ENCODE data around the gene NUP93.

Gene NUP93

DNA sequence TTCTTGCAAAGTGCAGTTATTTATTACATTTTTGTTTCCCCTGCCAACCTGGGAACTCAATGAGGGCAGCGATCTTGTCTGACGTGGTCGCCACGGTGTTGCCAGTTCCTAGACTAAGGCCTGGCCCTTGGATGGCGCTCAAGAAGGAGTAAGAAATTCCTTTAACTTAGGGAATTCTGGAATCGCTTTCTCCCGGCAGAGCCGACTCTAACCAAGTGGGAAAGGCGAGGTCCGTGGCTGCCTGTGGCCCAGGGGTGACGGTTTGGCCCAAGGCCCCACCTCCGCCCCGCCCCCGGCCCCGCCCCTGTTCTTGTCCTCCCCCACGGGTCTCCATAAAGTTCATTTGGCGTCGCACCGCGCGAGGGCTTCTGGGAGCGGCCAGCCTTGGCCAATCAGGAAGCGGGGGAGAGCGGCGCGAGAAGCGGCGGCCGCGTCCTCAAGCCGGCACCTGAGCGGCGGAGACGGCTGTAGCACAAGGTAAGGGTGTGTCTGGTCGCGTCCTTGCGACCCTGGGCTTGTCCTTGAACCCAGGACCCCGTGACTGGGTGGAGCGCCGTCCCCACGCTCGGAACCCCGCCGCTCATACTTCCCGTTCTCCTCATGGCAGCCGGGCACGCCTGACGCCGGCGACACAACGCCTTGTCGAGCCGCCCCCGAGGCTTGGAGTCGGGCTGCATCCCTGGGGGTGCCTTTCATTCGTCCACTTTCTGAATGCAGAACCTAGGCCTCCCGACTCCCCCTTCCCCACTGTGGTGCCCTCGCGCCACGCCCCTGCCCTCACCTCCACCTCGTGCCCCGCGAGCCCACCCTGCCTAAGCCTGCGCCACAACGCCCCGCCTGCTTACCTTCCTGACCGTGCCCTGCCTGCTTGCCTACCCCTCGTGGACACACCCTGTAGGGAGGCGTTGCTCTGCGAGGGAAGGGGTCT lies at the start of gene NUP93:
Gene NUP93 (plus strand): TSS at position 395 of the 928 bp plus-strand sequence. CDS start 18,119 bp downstream, outside the sequence.
- TF ChIP-seq CTCF (IDR thresholded peaks at IDR 0.05), result no peak

DNA sequence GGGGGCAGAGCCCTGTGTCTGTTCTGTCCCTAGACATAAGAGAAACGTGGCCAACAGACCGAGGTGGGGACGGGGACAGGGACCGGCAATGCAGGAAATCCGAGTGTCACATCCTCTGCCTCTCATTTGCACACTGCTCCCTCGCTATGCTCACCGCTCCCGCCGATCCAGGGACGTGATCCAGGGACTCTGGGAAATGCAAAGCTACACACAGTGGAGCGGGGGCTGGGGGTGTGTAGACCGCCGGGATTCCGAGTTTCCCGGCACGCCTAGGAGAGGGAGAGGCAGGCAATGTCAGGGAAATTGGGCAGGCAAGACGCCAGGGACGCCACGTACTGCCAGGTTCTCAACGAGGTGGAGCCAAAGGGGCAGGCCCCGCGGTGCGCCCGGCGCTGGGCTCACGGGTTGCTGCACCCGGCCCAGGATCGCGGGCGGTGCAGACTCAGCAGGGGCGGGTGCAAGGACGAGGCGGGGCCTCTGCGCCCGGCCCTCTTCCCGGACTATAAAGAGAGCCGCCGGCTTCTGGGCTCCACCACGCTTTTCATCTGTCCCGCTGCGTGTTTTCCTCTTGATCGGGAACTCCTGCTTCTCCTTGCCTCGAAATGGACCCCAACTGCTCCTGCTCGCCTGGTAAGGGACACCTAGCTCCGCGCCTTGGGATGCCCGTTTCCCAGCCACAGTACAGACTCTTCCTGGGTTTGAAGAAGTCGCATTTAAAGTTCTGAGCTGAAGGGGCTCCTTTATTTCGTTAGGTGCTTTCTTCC lies 47.8 kb upstream of the NUP93 start, which contains the start of gene MT1X:
Gene MT1X (plus strand): TSS at position 532 of the 764 bp plus-strand sequence. CDS start 71 bp downstream, at position 603.
- no peak for TF ChIP-seq CTCF (IDR thresholded peaks at IDR 0.05)

GRCh38 chr16:56682703-56683397 lies 47.1 kb upstream of the NUP93 start:
- no peak for TF ChIP-seq CTCF (IDR thresholded peaks at IDR 0.05)

DNA sequence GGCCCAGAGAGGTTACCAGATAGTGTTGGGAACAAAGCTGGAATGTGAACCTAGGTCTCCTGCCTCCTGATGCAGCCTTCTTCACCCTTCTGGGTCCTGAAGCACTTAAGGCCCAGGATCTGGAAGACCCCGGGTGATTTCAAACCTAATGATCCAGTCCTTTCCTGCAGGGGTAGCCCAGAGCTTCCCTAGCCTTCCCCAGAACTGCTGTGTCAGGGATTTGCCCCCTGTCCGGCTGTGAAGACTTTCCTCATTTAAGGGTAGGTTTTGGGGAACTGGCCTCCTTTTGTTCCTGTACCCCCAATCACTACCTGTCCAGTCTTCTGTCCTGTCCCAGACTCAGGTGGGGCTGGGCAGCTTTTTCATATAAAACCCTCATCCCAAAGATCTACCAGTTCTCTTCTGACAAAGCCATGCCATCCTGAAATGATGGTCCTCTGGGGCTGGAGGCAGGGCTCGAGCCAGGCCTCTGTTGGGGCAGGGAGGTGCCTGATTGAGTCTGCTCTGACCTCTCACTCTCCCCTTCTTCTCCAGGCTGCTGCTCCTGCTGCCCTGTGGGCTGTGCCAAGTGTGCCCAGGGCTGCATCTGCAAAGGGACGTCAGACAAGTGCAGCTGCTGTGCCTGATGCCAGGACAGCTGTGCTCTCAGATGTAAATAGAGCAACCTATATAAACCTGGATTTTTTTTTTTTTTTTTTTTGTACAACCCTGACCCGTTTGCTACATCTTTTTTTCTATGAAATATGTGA lies 46.3 kb upstream of the NUP93 start:
- TF ChIP-seq CTCF (IDR thresholded peaks at IDR 0.05), result no peak

DNA sequence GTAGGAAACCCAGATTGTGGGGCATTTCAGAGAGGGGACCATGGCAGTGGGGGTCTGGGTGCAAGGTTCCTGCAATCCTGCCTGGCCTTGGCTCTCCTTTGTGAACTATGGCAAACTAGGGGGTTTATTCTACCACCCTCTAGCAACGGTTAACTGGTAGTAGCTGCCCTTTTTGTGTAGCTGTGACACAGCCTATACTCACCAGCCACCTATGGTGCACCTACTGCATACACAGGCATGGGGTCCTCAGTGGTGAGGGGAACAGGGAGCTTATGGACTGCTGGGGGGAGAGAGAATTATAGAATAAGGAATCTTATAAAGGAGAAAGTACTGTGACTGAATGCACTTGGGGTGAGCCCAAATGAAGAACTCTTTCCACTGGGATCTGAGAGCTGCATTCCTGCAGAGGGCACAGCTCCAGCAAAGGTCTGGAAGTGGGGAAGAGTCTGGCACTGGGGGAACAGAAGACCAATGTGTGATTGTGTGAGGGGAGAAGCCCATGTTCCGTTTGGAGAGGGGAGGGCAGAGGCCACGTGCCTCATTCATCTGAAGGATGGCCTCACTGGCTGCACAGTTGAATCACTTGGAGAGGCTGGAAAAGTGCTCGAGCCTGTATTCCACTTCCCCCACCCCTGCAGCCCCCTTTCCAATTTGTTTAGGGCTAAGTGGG lies 45.5 kb upstream of the NUP93 start:
- TF ChIP-seq CTCF (IDR thresholded peaks at IDR 0.05), result no peak

GRCh38 chr16:56684926-56685590 lies 44.9 kb upstream of the NUP93 start:
- TF ChIP-seq CTCF (IDR thresholded peaks at IDR 0.05), result no peak
